WERI-Rb-1 (cell line): ENCODE results near the gene HSP90AA1.

Source experiments
- DNase-seq: peaks from one replicate; pipeline ENCODE4 v3.0.0-alpha.2; 2020
- H3K27ac ChIP-seq: fragments of 250-450 bp; sonication (Bioruptor Pico); 2 replicates; pipeline ENCODE4 v1.5.1; 2020; ENCODE audit warnings: mild to moderate bottlenecking, moderate library complexity
- H3K27me3 ChIP-seq: fragments of 250-450 bp; sonication (Bioruptor Pico); 2 replicates; pipeline ENCODE4 v1.5.1; 2021; ENCODE audit warnings: mild to moderate bottlenecking, low read depth, moderate library complexity; ENCODE audit not compliant: insufficient read depth, severe bottlenecking
- H3K36me3 ChIP-seq: fragments of 250-450 bp; sonication (Bioruptor Pico); 2 replicates; pipeline ENCODE4 v1.5.1; 2020; ENCODE audit warnings: mild to moderate bottlenecking, moderate library complexity
- H3K4me3 ChIP-seq: 2 replicates; pipeline ENCODE4 v1.5.1; 2011; ENCODE audit warnings: low read depth, mild to moderate bottlenecking, control low read depth, low read length
- H3K9me3 ChIP-seq: fragments of 250-450 bp; sonication (Bioruptor Pico); 2 replicates; pipeline ENCODE4 v1.5.1; 2021; ENCODE audit warnings: mild to moderate bottlenecking, moderate library complexity; ENCODE audit not compliant: severe bottlenecking
- TF ChIP-seq, protein P1 (sequence below): IDR thresholded peaks from 2 replicates; pipeline ENCODE4 v1.5.1; 2011; ENCODE audit warnings: low read depth, mild to moderate bottlenecking, control low read depth, inconsistent platforms, low read length

Gene HSP90AA1

DNA sequence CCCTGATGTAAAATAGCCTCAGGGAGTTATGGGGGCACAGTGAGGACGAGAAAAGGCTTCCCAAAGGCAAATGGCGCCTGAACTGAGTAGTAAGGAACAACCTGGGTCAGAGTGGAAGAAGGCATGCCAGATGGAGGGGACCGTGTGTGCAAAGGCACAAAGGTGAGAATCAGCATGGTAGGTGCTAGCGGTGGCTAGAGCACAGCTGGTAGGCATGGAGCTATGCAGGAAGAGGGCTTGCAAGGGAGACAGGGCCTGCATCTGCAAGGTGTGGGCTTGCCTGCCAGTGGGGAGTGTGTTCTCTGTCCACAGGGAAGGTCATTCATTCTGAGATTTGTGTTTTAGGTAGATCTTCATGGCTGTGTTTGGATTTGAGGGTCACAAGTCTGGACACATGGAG is 18.5 kb upstream of the HSP90AA1 start:
- no peaks in the 10 kb centered on the region for H3K9me3 ChIP-seq

DNA sequence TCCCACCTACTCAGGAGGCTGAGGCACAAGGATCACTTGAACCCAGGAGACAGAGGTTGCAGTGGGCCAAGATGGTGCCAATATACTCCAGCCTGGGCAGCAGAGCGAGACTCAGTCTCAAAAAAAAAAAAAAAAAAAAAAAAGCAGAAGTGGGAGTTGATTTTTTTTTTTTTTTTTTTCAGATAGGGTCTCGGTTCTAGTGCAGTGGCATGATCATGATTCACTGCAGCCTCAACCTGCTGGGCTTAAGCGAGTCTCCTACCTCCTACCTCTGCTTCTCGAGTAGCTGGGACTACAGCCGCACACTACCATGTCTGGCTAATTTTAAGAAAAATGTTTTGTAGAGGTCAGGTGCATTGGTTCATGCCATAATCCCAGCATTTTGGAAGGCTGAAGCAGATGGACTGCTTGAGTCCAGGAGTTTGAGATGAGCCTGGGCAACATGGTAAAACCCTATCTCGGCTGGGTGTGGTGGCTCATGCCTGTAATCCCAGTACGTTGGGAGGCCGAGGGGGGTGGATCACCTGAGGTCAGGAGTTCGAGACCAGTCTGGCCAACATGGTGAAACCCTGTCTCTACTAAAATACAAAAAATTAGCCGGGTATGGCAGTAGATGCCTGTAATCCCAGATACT is 16.3 kb upstream of the HSP90AA1 start:
- Histone ChIP-seq H3K27me3 (no peaks in the 10 kb centered on the region), H3K27ac (no peak overlapping the region), H3K4me3 (no peak overlapping the region), H3K36me3 (no peaks in the 10 kb centered on the region), H3K9me3 (no peaks in the 10 kb centered on the region)
- TF ChIP-seq, protein P1, sequence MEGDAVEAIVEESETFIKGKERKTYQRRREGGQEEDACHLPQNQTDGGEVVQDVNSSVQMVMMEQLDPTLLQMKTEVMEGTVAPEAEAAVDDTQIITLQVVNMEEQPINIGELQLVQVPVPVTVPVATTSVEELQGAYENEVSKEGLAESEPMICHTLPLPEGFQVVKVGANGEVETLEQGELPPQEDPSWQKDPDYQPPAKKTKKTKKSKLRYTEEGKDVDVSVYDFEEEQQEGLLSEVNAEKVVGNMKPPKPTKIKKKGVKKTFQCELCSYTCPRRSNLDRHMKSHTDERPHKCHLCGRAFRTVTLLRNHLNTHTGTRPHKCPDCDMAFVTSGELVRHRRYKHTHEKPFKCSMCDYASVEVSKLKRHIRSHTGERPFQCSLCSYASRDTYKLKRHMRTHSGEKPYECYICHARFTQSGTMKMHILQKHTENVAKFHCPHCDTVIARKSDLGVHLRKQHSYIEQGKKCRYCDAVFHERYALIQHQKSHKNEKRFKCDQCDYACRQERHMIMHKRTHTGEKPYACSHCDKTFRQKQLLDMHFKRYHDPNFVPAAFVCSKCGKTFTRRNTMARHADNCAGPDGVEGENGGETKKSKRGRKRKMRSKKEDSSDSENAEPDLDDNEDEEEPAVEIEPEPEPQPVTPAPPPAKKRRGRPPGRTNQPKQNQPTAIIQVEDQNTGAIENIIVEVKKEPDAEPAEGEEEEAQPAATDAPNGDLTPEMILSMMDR = no peak
- DNase-seq = no peak

More for the DNA sequence above, 18.5 kb upstream of the HSP90AA1 start:
- Histone ChIP-seq H3K27me3 (no peaks in the 10 kb centered on the region), H3K4me3 (no peak overlapping the region), H3K36me3 (no peaks in the 10 kb centered on the region), H3K27ac (no peak overlapping the region)
- no peak for DNase-seq
- TF ChIP-seq, protein P1 = no peak

DNA sequence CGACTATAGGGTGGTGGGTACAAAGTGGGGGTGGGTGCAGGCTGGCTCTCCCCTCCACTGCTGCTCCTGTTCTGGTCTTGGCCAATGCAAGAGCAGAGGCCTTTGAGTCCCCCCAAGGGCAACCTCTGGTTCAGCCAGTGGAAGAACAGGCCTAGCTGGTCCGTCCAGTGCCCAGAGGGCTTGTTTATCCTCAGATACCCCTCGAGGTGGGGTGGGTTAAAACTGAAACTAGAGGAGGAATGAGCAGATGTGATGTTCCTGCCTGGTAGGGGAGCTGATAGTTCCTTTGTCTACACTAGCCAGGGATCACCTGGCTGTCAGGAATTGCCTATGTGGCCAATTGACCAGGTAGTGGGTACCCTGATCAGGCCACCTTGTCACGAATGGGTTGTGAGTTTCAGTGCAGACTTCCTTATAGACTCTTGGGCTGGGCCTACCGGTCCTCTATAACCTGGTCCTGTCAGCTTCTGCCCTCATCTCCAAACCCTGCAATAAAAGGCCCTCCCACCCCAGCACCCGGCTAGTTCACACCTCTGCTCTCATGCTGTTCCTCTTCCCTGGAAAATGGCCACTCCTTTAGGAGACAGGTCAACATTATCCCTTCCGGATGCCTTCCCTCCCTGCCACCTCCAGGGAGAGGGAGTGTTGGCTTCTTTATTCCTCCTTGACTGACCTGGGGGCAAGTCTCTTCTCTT is 10.7 kb upstream of the HSP90AA1 start:
- H3K4me3 ChIP-seq = no peak overlapping the region
- no peaks in the 10 kb centered on the region for H3K27me3 ChIP-seq
- H3K9me3 ChIP-seq = no peaks in the 10 kb centered on the region
- no peak for DNase-seq
- H3K36me3 ChIP-seq = no peaks in the 10 kb centered on the region
- TF ChIP-seq, protein P1 = no peak
- peak overlapping the region; percentile 44 for H3K27ac ChIP-seq

DNA sequence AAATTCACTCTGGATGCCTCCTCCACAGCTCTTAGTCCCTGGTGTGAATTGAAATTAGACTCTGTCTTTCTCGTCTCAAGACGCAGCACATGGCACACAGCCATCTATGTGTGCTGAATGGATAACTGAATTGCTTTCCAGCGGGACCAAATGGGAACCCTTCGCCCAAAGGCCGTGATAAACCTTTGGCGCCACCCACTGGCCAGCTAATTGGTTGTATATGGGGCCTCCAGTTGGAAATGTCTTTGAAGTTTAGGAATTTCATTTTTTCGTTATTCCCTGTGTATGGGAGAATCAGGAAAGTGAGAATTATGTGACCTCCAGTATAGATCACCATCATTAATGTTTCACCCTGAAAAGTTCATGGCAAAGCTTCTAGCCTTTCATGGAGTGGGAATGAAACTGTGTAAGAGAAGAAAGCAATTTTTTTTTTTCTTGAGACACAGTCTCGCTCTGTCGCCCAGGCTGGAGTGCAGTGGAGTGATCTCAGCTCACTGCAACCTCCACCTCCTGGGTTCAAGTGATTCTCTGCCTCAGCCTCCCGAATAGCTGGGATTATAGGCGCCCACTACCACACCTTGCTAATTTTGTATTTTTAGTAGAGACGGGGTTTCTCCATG is 9.8 kb upstream of the HSP90AA1 start:
- H3K36me3 ChIP-seq = no peaks in the 10 kb centered on the region
- peak overlapping the region; percentile 44 for H3K27ac ChIP-seq
- H3K9me3 ChIP-seq = no peaks in the 10 kb centered on the region
- H3K27me3 ChIP-seq = no peaks in the 10 kb centered on the region
- peak; percentile 81 for DNase-seq
- TF ChIP-seq, protein P1 = peak; percentile 70
- H3K4me3 ChIP-seq = no peak overlapping the region

DNA sequence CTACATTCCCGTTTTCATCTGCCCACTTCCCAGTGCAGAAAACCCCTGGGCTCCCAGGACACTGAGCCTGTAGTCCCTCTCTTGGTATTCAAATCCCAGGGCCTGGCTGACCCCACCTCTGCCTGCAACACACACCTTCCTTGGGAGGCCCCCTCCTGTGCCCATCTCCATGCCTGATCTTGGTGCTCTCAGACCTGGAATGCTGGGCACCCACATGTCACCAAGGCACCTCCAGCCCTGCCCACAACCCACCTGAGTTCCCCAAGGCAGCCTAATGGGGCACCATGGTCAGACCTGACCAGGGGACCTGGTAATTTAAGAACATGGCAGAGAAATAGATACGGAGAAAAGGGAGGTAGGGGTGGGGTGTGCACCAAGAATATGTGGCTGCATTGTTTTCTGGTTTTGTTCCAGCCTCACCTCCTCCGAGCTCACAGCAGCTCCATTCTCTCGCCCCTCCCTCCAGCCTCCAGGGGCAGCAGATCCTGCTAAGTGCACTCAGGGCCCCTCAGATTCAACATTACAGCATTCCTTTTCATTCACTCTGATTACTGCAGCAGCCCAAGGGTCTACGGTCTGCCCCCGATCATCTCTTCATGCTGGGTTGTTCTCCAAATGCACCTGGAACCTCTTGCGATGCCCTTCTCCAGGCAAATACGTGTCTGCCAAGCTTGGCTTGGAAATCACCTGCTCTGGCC is 9.2 kb upstream of the HSP90AA1 start:
- no peaks in the 10 kb centered on the region for H3K9me3 ChIP-seq
- no peak overlapping the region for H3K27ac ChIP-seq
- H3K27me3 ChIP-seq = no peaks in the 10 kb centered on the region
- no peaks in the 10 kb centered on the region for H3K36me3 ChIP-seq
- no peak for DNase-seq
- no peak overlapping the region for H3K4me3 ChIP-seq
- TF ChIP-seq, protein P1 = no peak
